GF-D8 (cell line): ENCODE results near the gene RDH12.

Source experiments
- DNase-seq: peaks from one replicate; lab custom pipeline; 2025; lab: John Stamatoyannopoulos, UW

The RDH12 gene

GRCh38 chr14:67749341-67750084 lies 47.8 kb downstream of the RDH12 start:
- no peak for DNase-seq

- no peak for DNase-seq
Observed at GRCh38 chr14:67756496-67756895, 54.8 kb downstream of the RDH12 start.

- no peak for DNase-seq
Observed at GRCh38 chr14:67757175-67757574, 55.5 kb downstream of the RDH12 start.

DNA sequence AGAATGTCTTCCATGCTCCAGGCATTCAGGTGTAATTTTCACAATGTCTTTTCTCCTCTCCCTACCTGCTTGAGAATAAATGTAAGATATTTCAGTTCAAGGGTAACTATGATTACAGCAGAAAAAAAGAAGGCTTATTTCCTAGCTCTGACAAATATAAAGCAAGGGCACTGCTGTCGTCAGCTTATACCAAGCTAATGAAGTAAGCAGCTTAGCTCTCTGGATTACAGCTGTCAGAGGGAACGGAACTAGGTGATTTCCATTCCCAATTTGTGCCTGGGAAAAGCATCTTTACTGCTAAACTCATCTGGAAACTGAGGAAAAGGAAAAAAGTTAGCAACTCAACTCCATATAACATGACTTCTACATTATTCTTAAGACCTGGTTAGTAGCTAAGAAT lies 58.2 kb downstream of the RDH12 start:
- no peak for DNase-seq

DNA sequence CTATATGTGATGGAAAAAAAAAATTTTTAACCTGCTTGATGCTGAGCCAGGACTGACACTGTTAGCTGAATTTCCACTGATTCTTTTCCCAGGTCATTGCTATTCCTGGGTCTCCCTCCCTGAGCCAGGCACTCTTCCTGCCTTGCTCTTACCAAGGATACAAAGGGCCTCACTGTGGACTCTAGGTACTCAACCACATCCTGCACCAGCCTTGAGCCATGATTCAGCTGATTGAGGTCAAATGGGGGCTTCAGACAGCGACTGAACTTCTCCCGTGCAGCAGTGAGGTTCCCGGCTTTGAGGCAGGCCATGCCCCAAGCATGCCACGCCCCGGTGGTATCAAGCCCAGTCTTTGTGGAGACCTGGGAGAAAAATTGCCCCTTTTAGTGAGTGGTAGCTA lies 60.4 kb downstream of the RDH12 start:
- DNase-seq, result no peak

GRCh38 chr14:67763158-67763822 lies 61.6 kb downstream of the RDH12 start:
- DNase-seq, result no peak

DNA sequence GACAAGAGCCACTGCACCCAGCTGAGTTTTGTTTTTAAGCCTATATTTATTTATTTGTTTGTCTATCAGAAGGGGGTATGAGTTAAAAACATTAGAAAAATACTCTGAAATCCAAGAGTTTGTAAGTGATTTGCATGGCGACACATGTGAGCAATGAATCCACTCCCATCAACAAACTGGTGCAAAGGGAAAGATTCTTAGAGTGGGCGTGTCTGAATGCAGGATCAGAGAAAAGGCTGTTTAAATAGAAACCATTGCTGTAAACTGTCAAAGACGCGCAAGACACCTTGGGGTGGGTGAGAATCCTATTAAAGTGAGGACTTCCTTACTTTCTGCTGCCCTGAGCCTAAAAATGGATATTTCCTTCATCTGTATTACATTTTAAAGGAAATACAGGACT lies 62.8 kb downstream of the RDH12 start:
- no peak for DNase-seq

DNA sequence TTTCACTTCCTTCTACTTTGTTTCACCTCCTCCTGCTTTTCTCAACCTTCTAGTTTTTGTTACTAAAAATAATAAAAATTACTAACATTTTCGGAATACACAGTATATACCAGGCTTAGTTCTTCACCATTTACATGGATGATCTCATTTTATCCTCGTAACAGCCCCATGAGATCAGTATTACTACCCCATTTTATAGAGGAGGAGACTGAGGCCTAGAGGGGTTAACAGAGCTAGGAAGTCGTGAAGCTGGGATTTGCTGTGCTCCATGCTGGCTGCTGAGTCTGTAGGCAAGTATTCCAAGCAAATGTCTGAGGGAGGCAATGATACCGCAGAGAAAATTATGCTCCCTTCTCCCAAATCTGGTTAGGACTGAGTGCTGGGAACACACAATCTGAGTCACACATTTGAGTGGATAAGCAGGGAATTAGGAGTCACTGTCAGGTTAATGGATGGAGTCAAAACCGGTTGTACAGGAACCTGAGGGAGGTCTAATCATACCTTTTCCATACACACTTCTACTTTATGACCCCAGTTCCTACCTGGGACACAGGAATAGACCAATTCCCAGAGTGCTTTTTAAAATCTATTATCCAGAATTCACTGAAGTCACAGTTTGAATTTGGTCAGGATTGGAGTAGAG lies 63.6 kb downstream of the RDH12 start:
- no peak for DNase-seq

DNA sequence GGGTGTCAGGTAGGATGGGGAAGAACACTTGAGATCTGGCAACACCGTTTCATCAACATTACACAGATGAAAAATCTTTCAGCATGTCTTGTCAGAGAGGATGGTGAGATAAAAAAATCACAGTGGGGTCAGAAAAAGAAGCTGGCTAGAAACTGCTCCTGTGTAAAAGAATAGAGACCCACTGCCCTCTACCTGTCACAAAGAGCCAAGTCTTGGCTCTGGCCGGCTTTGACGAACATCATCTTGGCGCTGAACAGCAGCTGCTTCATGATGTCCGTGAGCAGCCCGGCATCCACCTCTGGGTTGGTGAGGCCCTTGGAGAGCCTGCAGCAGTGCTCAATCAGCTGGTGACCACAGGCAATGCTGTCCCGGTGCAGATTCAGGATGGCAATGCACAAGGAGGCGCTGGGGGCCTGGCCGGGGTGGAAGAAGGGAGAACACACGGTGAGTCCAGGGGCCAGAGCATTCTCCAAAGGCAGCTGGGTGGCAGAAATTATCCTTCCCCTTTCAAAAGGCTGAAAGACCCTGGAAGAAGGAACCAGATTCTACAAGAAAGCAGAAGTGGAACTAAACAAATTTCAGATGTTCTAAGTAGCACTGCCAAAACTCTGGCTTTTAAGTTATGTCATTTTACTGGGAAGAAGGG lies 64.5 kb downstream of the RDH12 start:
- DNase-seq, result no peak

DNA sequence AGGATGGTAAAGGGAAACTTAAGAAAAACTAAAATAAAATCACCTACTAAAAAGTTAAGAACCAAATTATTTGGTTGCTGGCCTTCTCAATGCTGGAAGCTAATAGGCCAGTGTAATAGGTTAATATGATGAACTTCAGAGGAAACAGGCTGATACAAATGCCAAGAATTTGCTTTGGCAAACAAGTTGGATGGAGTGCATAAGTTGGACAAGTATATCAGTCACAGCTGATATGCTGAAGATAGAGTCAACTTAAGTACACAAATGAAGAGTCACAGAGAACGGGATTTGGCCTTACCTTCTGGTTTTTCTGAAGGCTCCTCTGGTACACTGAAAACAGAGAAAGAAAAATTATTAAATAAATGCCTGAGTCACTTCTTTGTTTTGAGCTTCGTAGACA lies 66.5 kb downstream of the RDH12 start:
- no peak for DNase-seq

DNA sequence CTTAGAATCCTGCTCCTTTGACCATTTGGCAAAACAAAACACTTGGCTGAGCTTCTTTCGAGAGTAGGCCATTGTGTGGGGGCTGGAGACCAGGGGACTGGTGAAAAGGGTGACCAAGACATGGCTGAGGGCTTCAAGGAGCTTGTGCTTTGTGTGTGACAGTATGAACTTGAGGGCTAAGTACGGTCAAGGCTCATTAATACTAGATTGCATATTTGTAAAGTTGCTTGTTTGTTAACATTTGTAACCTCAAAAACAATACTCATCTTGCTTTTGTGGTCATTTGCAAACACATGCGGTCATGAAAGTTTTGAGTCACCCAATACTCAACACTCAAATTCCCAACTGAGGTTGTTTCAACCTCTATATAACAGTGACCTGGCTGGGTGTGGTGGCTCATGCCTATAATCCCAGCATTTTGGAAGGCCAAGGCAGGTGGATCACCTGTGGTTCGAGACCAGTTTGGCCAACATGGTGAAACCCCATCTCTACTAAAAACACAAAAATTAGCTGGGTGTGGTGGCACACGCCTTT lies 72.2 kb downstream of the RDH12 start:
- DNase-seq, result no peak

- no peak for DNase-seq
Observed at GRCh38 chr14:67776653-67777322, 75.1 kb downstream of the RDH12 start.

GRCh38 chr14:67778792-67779191 lies 77.1 kb downstream of the RDH12 start:
- DNase-seq, result no peak

- no peak for DNase-seq
Observed at GRCh38 chr14:67782090-67782489, 80.4 kb downstream of the RDH12 start.
